NCI-H2196 treated with DMSO at 0.1 percent for 48 hours (cell line): ENCODE results near the gene MRE11.
"Not testable (repeated sequence)": the region's sequence is repeated elsewhere in the genome, so short reads cannot be mapped to it uniquely, and the experiment has no call there.

ENCODE experiments used
- DNase-seq: peaks from one replicate; lab custom pipeline; 2025; ENCODE audit not compliant: unreplicated experiment; lab: John Stamatoyannopoulos, UW

The MRE11 gene

DNA sequence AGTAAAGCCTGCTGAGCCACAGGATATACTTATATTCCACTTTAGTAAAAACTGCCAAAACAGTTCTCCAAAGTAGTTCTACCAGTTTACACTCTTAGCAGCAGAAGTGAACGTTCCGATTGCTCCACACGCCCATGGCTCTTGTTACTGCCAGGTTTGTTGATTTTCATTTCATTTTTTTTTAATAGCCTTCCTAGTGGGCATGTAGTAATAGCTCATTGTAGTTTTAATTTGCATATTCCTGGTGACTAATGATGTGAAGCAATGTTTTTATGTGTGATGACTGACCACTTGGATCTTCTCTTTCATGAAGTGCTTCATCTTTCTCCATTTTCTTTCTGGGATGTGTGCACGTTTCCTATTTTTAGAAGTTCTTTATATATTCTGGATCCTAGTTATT, 13.8 kb upstream of the MRE11 start:
- no peak for DNase-seq

DNA sequence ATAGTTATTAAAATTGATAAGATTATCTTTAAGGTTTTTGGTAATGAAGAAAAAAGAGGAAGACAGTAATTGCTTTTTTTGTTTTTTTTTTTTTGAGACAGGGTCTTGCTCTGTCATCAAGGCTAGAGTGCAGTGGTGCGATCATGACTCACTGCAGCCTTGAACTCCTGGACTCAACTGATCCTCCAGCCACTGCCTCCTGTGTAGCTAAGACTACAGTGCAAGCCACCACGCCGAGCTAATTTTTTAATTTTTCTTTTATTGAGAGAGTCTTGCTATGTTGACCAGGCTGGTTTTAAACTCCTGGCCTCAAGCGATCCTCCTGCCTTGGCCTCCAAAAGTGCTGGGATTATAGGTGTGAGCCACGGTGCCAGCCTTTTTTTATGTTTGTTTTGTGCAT, 12.9 kb upstream of the MRE11 start:
- DNase-seq: not testable (repeated sequence)

DNA sequence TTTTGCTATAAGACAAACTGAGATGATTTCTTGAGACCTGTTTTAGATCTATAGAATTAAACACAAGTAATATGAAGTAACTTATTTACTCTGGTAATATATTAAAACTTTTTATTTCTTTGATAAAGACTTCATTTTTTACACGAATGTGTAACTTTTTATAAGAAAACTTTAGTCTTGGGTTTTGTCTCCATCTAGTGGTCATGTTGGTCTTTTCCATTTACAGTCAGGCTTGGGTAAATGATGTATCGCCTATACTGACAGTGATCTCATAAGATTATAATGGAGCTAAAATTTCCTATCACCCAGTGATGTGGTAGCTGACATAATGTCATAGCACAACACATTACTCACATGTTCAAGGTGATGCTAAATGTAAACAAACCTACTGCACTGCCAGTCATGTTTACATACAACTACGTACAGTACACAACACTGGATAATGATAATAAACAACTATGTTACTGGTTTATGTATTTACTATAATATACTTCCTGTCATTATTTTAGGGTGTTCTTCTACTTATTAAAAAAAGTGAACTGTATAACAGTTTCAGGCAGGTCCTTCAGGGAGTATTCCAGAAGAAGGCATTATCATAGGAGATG, 11.1 kb upstream of the MRE11 start:
- DNase-seq: no peak

DNA sequence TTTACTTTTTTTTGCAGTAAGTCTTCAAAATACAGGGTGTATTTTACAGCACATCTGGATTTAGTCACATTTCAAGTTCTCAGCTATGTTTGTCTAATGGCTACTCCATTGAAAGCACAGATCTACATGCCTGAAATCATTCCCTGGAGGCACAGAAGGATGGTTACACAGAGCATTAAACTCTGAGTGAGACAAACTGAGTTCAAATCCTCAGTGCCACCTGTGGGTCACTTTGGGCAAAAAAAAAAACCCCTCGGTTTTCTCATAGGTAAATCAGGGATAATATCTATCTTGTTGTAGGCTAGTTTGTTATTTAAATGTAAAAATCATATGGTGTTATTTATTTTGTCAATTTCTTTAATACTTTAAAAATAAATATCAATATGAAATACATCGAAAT, 7.9 kb upstream of the MRE11 start:
- DNase-seq: no peak

DNA sequence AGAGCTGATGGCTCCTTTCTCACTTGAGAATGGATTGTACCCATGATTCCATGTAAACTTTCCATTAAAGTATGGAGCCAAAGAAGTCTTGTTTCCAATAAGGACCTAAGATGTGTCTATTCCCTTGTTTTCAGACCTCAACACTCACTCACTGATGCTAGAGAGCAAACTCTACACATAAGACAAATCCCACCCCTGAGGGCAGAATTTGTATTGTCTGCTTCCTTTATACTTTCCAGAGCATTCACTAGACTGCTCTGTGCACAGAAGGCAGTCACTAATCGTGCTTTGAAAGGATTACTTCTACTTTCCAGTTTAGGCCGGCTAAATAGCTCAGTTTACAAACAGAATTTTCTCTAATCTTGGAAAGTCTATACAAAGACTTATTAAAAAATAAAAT, 6.5 kb upstream of the MRE11 start:
- DNase-seq: no peak

DNA sequence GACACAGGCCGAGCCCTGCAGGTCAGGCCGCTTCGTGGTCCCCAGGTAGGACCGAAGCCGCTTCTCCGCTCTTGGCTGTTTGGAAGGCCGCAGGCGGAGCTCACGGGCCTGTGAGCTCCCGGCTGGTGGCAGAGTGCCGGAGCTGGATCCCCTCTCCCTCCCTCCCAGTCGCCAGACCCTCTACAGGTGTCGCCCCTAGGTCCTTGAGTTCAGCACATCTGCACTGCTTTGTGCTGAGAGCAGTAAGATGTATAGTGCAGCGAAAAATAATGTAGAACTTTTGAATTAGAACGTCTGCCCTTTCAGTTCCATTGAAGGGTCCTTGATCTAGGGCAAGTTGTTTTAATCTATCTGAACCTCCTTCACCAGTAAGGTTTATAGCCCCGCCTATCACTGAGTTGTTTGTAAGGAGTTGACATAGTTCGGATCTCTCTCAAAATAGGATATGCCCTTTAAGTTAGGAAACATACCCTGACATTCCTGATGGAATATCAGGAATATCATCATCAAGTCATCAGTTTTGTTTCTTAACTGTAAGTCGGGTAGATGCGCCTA, 559 bp upstream of the MRE11 start:
- no peak for DNase-seq

DNA sequence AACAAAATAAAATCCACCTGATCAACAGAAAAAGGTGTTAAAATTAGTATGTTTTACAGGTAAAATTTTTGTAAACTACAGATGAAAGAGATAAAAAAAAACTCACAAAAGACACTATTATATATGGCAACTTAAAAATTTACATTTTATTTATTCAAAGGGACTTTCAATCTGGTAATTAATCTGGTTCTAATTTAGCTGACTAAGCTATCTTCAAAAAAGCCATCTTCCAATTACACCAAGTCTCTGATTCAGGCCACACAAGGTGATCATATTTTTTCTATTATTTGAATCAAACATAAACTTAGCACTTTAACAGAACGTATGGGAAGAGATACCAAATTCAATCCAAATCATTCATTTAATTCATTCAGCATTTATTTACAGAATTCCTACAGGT, 7.6 kb downstream of the MRE11 start:
- no peak for DNase-seq

DNA sequence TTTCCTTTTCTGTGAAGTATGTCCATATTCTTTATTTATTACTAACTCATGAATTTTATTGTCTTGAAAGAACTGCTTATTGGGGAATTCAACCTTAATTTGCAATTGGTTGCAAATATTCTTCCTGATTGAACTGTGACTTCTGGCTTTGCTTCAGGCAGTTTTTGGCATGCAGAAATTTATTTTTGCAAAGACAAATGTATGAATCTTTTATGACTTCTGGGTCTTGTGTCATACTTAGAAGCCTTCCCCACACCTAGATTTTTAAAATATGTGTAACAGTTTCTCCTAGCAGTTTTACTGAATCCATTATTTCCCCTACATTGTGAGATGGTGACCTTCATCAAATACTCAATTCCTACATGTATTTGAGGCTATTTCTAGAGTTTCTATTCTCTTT, 12.3 kb downstream of the MRE11 start:
- no peak for DNase-seq

DNA sequence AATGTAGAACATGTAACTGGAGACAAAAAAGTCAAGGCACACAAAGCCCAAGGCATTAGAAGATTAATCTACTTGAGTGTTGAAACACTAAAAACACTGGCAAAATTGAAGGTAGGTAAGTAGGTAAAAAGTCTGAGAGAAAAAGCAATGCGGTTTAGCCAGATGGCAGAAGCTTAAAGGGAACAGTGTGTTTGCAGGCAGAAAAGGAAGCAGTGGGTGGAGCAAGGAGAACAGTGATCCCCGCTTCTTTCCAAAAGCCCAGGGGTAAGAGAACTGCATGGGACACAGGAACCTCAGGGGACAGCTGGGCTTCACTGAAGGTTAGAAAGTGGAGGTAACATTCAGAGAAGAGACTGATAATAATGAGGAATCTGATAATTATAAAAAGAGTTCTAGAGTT, 16.0 kb downstream of the MRE11 start:
- DNase-seq: no peak

DNA sequence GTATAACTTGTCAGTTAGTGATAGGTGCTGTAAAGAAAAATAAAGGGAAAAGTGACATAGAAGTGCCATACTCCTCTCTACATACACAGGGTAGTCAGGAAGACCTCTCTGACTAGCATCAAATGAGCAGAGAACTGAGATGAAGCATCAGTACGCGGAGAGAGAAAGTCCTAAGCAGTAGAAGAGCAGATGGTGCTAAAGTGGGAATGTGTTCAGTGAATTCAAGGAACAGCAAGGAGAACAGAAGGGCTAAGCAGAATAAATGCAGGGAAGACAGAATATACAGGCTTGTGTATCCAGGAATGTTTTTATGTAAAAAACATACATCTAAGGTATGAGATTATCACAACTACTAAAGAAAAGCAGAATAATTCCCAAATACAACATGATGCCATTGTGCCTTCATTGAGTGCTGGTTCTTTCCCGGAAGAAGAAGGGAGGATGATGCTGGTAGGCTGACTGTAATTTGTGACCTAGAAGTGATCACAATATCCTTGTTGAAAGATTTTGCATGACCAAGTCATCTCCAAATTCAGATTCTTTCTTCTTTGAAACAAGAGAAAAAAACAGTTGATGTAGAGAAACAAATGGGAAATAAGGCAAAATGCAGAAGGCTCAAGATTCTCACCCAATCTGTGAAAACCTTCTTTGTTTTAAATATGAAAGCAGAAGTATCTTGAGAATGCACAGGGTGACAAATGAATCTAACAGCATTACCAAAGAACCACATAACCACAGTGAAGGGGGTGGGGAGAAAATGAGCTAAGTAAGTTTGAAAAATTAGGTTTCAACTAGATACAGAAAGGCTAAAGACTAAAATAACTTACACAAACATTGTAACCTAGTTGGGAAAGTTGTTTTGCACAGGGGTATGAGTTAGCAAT, 20.5 kb downstream of the MRE11 start:
- DNase-seq: no peak

DNA sequence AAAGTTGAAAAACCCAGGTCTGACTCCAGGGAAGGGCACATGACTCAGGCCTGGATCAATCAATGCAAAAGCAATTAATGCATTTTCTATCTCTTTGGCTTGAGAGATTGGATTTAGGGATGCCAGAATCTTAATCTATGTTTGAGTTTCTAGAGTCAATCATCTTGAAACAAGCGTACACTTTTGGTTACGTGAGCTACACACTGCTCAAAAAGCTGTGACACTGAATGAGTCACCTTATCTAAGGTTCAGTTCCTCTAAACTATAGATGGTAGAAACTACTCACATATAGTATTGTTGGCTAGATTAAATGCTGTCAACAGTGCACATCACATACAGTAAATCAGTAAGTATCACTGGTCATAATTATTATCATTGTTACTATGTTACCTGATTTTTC, 24.2 kb downstream of the MRE11 start:
- no peak for DNase-seq

DNA sequence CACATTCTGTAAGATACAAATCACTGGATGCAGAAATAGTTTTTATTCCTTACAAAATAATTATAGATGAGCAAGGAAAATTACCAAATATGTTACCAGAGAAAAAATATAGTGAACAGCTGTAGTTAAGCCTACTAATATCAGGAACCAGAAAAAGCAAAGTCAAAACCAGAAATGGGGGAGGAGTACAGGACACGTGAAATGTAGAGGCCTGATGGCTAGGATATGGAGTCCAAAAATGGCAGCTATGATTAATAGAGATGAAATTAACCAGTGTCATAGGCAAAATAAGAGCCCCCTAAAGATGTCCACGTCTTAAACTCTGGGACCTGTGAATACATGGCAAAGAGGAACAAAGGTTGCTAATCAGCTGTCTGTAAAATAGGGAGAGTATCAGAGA, 34.1 kb downstream of the MRE11 start:
- no peak for DNase-seq

DNA sequence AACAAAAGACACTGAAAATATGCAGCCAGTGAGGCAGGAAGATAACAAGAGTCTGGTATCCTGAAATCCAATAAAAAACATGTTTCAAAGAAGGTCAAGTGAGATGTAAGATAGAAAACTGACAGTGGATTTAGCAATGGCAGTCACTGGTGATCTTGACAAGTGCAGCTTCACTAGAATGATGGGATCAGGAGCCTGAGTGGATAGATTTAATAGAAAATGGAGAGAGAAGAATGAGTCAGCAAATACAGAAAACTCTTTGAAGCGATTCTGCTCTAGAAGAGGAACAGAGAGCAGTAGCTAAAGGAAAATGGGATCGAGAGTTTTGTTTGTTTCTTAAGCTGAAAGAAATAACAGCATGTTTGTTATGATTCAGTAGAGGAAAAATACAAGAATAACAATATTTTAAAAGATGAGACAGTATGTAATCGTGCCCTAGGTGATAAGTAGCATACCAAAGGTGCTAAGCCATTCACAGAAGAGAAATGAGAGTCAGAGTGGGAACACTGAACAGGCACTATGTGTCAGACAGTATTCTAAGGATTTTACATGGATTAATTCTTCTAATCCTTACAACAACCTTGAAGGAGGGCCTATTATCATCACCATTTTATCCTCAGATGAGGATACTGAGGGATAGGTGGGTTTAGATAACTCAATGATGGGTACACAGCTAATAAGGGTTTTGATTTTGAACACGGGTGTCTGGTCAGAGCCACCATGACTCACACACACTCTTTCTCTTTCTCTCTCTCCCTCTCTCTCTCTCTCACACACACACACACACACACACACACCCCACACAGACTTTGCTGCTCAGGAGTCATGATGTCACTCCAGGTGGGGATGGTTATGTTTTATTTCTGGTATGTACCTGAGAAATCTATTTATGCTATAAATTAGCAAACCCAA, 36.3 kb downstream of the MRE11 start:
- DNase-seq: no peak

DNA sequence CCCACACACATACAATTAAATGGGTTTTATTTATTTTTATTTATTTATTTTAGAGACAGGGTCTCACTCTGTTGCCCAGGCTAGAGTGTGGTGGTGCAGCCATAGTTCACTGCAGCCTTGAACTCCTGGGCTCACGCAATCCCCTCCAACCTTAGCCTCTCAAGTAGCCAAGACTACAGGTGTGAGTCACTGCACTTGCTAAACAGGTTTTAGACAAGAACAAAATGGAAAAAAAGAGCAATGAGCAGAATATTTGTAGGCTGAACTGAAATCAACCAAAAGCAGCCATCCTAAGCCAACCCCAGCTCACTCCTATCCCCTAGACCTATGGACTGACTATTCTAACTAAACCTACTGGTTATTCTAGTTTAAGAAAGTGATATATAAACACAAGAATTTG, 37.8 kb downstream of the MRE11 start:
- DNase-seq: no peak

DNA sequence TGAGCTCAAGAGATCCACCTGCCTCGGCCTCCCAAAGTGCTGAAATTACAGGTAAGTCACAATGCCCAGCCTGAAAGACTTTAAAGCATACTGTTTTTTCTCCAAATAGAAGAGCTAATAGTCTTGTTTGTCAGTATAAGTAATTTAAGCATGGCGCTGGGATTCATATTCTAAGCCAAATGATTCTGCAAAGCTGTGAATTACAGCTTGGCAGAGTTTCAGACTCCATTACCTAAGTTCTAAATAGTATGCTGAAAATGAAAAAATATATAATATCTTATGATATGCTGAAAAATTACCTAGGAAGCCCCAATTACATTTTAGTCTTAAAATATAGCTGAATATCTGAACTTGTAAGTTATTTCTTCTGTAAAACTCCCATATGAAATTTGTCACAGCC, 39.3 kb downstream of the MRE11 start:
- no peak for DNase-seq

DNA sequence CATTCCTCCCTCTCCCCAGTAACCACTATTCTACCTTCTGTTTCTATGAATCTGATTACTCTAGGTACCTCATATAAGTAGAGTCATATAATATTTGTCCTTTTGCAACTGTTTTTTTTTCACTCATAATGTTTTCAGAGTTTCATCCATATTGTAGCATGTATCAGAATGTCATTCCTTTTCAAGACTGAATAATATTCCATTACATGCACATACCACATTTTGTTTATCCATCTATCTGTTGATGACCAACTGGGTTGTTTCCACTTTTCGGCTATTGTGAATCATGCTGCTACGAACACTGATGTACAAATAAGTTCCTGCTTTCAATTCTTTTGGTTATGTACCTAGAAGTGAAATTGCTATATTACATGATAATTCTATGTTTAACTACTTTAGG, 40.7 kb downstream of the MRE11 start:
- no peak for DNase-seq

DNA sequence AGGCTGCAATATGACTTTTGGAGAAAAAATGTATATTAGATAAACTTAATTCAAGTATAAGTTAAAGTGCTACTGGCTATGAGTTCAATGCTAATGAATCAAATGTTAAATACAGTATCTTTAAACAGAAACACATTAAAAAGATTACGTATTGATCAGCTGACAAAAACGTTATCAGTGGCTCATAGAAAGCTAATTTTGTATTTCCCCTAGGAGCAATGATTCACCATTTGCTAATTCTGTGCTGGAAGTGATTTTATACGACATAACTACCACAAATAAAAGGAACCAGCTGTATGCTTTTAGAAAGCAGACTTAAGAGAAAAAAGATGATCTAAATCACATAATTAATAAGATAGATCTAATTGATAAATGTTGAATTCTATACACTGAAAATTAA, 43.6 kb downstream of the MRE11 start:
- no peak for DNase-seq

DNA sequence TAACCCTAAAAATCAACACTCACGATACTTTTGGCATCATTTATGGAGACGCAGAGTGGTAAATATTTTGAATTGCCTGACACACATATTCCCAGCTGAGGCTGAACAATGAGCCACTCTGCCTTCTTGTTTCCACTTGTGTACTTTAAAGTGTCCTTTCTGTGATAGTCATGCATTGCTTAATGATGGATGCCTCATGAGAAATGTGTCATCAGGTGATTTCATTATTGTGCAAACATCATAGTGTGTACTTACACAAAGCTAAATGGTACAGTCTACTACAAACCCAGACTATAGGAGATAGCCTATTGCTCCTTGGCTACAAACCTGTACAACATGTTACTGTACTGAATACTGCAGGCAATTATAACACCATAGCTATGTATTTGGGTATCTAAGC, 44.2 kb downstream of the MRE11 start:
- no peak for DNase-seq

DNA sequence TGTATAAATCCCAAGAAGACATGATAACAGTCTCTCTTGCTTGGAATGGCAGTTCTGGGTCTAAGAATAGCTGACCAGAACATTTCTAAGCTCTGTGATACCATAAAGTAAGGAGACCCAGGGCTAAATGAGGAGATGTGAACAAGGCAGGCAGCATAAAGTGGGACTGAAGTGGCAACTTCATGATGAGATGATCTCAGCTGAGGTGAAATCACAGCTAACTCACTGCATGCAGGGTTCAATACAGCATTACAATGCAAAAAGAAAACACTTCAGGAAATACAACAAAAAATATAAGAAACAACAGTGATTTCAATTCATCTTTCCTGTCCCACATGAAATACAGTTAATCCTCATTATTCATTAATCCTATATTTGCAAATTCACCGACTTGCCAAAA, 44.6 kb downstream of the MRE11 start:
- DNase-seq: no peak

DNA sequence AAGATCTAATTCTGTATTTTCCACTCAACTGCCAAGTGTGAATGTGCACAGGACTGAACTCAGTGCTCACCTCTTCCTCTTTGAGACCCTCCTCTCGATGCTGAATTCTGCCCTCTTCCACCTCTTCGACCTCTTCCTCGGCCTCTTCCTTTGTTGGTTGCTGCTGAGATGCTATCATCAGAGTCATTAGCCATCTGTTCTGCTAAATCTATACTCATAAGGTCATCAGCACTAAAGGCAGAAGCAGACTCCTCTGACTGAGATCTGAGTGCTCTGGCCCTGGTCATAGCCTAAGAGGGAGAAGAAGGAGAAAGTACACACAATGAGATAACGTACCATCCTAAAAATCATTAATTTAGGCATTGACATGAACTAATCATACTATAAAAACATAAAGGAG, 46.5 kb downstream of the MRE11 start:
- DNase-seq: no peak

DNA sequence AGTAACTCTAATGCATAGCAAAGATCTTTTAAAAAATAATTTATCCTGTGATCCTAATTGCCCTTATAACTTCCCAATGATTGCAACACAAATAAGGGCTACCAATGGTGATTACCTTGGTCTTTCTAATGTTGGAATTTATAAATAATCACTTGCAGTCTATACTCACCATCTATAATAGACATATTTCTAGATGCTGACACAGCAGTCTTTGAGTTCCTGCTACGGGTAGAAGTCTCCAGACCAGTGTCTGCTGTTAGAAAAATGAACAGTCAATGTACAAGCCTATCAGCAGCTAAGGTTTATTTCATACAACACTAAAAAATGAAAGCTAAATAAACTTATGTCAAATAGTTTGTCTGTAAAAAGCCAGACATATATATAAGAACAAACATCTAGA, 48.0 kb downstream of the MRE11 start:
- no peak for DNase-seq

DNA sequence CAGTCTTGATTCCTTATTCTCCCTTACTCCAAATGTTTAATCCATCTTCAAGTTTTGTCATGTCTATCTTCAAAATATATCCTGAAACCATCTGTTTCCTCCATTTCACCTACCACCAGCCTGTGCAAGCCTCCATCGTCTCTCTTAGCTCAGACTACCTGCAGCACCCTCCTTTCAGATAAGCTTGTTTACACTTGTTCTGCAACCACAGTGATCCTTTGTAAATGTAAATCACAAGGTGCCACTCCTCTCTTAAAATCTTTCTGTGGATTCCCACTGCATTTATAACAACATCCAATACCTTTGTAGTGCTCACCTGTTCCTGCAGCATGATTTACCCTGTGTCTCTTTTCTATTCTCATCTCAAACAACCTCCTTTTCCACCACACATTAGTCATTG, 60.6 kb downstream of the MRE11 start:
- no peak for DNase-seq
